HEK293 (cell line): ENCODE data around the gene UPK3A.

Experiments
- CTCF ChIA-PET: fragments of 350-600 bp; formaldehyde crosslinking; extraction: SDS; loops from one replicate; lab custom pipeline; 2021; ENCODE audit warnings: antibody characterized with exemption; lab: Yijun Ruan, JAX
- POLR2A ChIA-PET: fragments of 300-600 bp; formaldehyde crosslinking; extraction: SDS; loops from one replicate; lab custom pipeline; 2020; ENCODE audit warnings: antibody characterized with exemption, inconsistent platforms; lab: Yijun Ruan, JAX
- H3K27ac ChIP-seq: fragments of 200-500 bp; sonication (Bioruptor generic); 2 replicates; pipeline ENCODE4 v1.5.1; 2014; ENCODE audit warnings: low read depth, low read length, control low read depth, inconsistent platforms; ENCODE audit errors: extremely low read depth
- H3K36me3 ChIP-seq, 2 experiments: fragments of 200-500 bp in 1 of 2; sonication (Bioruptor generic) in 1 of 2; 1 replicate in 1 of 2; 2 replicates in 1 of 2; pipeline ENCODE4 v1.5.1; 2014 to 2017; ENCODE audit warnings: inconsistent platforms in 2 of 2, low read length in 2 of 2; ENCODE audit not compliant: control insufficient read depth in 2 of 2, insufficient read depth in 1 of 2
- H3K4me1 ChIP-seq: fragments of 200-500 bp; sonication (Bioruptor generic); 2 replicates; pipeline ENCODE4 v1.5.1; 2014; ENCODE audit warnings: mild to moderate bottlenecking, low read length, inconsistent platforms; ENCODE audit not compliant: control insufficient read depth, insufficient read depth
- H3K4me3 ChIP-seq: 2 replicates; pipeline ENCODE4 v1.5.1; 2011; ENCODE audit warnings: low read depth, mild to moderate bottlenecking, control low read depth, low read length, moderate library complexity
- H3K9me3 ChIP-seq: fragments of 200-500 bp; sonication (Bioruptor generic); 2 replicates; pipeline ENCODE4 v1.5.1; 2014; ENCODE audit warnings: low read depth, low read length, inconsistent platforms; ENCODE audit not compliant: control insufficient read depth, insufficient read depth
- KLF1 ChIP-seq: fragments of 450-650 bp; formaldehyde crosslinking; IDR thresholded peaks from 2 replicates; pipeline ENCODE4 v1.5.1; 2016; ENCODE audit warnings: missing biosample characterization, missing genetic modification characterization
- KLF8 ChIP-seq: fragments of 450-650 bp; formaldehyde crosslinking; IDR thresholded peaks from 2 replicates; pipeline ENCODE4 v1.5.1; 2016; ENCODE audit warnings: missing biosample characterization, missing genetic modification characterization
- MZF1 ChIP-seq: fragments of 450-650 bp; formaldehyde crosslinking; IDR thresholded peaks from 2 replicates; pipeline ENCODE4 v1.5.1; 2017; ENCODE audit warnings: missing biosample characterization, missing genetic modification characterization, borderline replicate concordance
- OSR2 ChIP-seq: fragments of 450-650 bp; formaldehyde crosslinking; IDR thresholded peaks from 2 replicates; pipeline ENCODE4 v1.5.1; 2016; ENCODE audit warnings: missing biosample characterization, missing genetic modification characterization
- PRDM4 ChIP-seq: fragments of 450-650 bp; formaldehyde crosslinking; IDR thresholded peaks from 2 replicates; pipeline ENCODE4 v1.5.1; 2017; ENCODE audit warnings: missing biosample characterization, missing genetic modification characterization
- SP2 ChIP-seq: fragments of 450-650 bp; formaldehyde crosslinking; IDR thresholded peaks from 2 replicates; pipeline ENCODE4 v1.5.1; 2016; ENCODE audit warnings: missing biosample characterization, missing genetic modification characterization
- YY1 ChIP-seq: fragments of 450-650 bp; formaldehyde crosslinking; IDR thresholded peaks from 2 replicates; pipeline ENCODE4 v1.5.1; 2018; ENCODE audit warnings: missing biosample characterization, missing genetic modification characterization
- ZBTB11 ChIP-seq: fragments of 450-650 bp; formaldehyde crosslinking; conservative IDR thresholded peaks from 2 replicates; pipeline ENCODE4 v1.5.1; 2016; ENCODE audit warnings: low read depth, missing biosample characterization, missing genetic modification characterization
- ZBTB20 ChIP-seq: fragments of 450-650 bp; formaldehyde crosslinking; IDR thresholded peaks from 2 replicates; pipeline ENCODE4 v1.5.1; 2016; ENCODE audit warnings: missing biosample characterization, missing genetic modification characterization
- ZBTB8A ChIP-seq: fragments of 450-650 bp; formaldehyde crosslinking; IDR thresholded peaks from 2 replicates; pipeline ENCODE4 v1.5.1; 2016; ENCODE audit warnings: missing biosample characterization, missing genetic modification characterization
- ZEB2 ChIP-seq: fragments of 450-650 bp; formaldehyde crosslinking; IDR thresholded peaks from 2 replicates; pipeline ENCODE4 v1.5.1; 2016; ENCODE audit warnings: missing biosample characterization, missing genetic modification characterization
- ZFHX2 ChIP-seq: fragments of 450-650 bp; formaldehyde crosslinking; conservative IDR thresholded peaks from 2 replicates; pipeline ENCODE4 v1.5.1; 2016; ENCODE audit warnings: missing biosample characterization, missing genetic modification characterization
- ZFP3 ChIP-seq: fragments of 450-650 bp; formaldehyde crosslinking; IDR thresholded peaks from 2 replicates; pipeline ENCODE4 v1.5.1; 2016; ENCODE audit warnings: low read depth, missing biosample characterization, missing genetic modification characterization
- ZNF146 ChIP-seq: fragments of 450-650 bp; formaldehyde crosslinking; IDR thresholded peaks from 2 replicates; pipeline ENCODE4 v1.5.1; 2016; ENCODE audit warnings: missing biosample characterization, missing genetic modification characterization
- ZNF335 ChIP-seq: fragments of 450-650 bp; formaldehyde crosslinking; conservative IDR thresholded peaks from 2 replicates; pipeline ENCODE4 v1.5.1; 2016; ENCODE audit warnings: missing biosample characterization, missing genetic modification characterization
- ZNF366 ChIP-seq: fragments of 450-650 bp; formaldehyde crosslinking; conservative IDR thresholded peaks from 2 replicates; pipeline ENCODE4 v1.5.1; 2016; ENCODE audit warnings: missing biosample characterization, missing genetic modification characterization
- ZNF398 ChIP-seq: fragments of 450-650 bp; formaldehyde crosslinking; IDR thresholded peaks from 2 replicates; pipeline ENCODE4 v1.5.1; 2017; ENCODE audit warnings: missing biosample characterization, missing genetic modification characterization
- ZNF426 ChIP-seq: fragments of 450-650 bp; formaldehyde crosslinking; IDR thresholded peaks from 2 replicates; pipeline ENCODE4 v1.5.1; 2017; ENCODE audit warnings: missing biosample characterization, missing genetic modification characterization, mild to moderate bottlenecking, inconsistent platforms, moderate library complexity
- ZNF544 ChIP-seq: fragments of 450-650 bp; formaldehyde crosslinking; IDR thresholded peaks from 2 replicates; pipeline ENCODE4 v1.5.0; 2017; ENCODE audit warnings: missing biosample characterization, missing genetic modification characterization
- ZNF600 ChIP-seq: fragments of 450-650 bp; formaldehyde crosslinking; IDR thresholded peaks from 2 replicates; pipeline ENCODE4 v1.5.1; 2016; ENCODE audit warnings: missing biosample characterization, missing genetic modification characterization
- ZNF624 ChIP-seq: fragments of 450-650 bp; formaldehyde crosslinking; IDR thresholded peaks from 2 replicates; pipeline ENCODE4 v1.5.1; 2017; ENCODE audit warnings: missing biosample characterization, missing genetic modification characterization
- TF ChIP-seq, protein P1 (sequence below): fragments of 450-650 bp; formaldehyde crosslinking; IDR thresholded peaks from 2 replicates; pipeline ENCODE4 v1.5.1; 2016; ENCODE audit warnings: missing biosample characterization, missing genetic modification characterization
- TF ChIP-seq, protein P2 (sequence below): fragments of 450-650 bp; formaldehyde crosslinking; IDR thresholded peaks from 2 replicates; pipeline ENCODE4 v1.5.1; 2016; ENCODE audit warnings: missing biosample characterization, missing genetic modification characterization

The UPK3A gene

GRCh38 chr22:45316796-45317526 is 32.2 kb downstream of the UPK3A start:
- Histone ChIP-seq H3K27ac (peak overlapping the region; percentile 60; the same call in 1 of the 2 replicates), H3K4me1 (peaks cover 27% of the 10 kb centered on the region), H3K36me3 (peaks cover 0 to 9% of the 10 kb centered on the region in 2 experiments; a peak in 2 of 3 replicates), H3K9me3 (no peaks in the 10 kb centered on the region), H3K4me3 (no peak overlapping the region)
- ChIA-PET CTCF (interaction anchor here (0.5 to 2.1 kb wide), 10 partner anchors 9 to 1339 kb away, joined by 3 to 7 read pairs (median 3); no protein-coding TSS in a partner anchor), POLR2A (interaction anchor here (1.4 kb wide), 2 partner anchors 153 to 157 kb away, joined by 3 read pairs; no protein-coding TSS in a partner anchor)
- TF ChIP-seq PRDM4 (tag by site-specific recombination), result peak; percentile 69
- TF ChIP-seq ZEB2, result peak; percentile 60; the same call in 1 of the 2 replicates
- no peak for TF ChIP-seq ZFP3 (tag by site-specific recombination)
- TF ChIP-seq ZNF146, result no peak
- peak; percentile 60; the same call in 1 of the 2 replicates for TF ChIP-seq ZBTB20
- no peak for TF ChIP-seq ZNF366
- TF ChIP-seq ZNF398 (tag by site-specific recombination), result no peak
- no peak for TF ChIP-seq MZF1 (tag by site-specific recombination)
- peak; percentile 10; the same call in 1 of the 2 replicates for TF ChIP-seq OSR2 (tag by site-specific recombination)

GRCh38 chr22:45317551-45318167 is 32.9 kb downstream of the UPK3A start:
- ChIA-PET CTCF (interaction anchor here (0.6 to 2.1 kb wide), 12 partner anchors 10 to 973 kb away, joined by 3 to 7 read pairs (median 3); no protein-coding TSS in a partner anchor), POLR2A (no interaction called here)
- no peaks in the 10 kb centered on the region for H3K9me3 ChIP-seq
- H3K4me1 ChIP-seq, result peaks cover 27% of the 10 kb centered on the region
- H3K27ac ChIP-seq, result peak overlapping the region; percentile 60
- H3K4me3 ChIP-seq, result no peak overlapping the region
- peaks cover 3 to 10% of the 10 kb centered on the region in 2 experiments; a peak in 2 of 3 replicates for H3K36me3 ChIP-seq
- TF ChIP-seq ZBTB8A (tag by site-specific recombination), result peak; percentile 37; the same call in 1 of the 2 replicates
- peak; percentile 15; the same call in 1 of the 2 replicates for TF ChIP-seq OSR2 (tag by site-specific recombination)
- TF ChIP-seq, protein P1, sequence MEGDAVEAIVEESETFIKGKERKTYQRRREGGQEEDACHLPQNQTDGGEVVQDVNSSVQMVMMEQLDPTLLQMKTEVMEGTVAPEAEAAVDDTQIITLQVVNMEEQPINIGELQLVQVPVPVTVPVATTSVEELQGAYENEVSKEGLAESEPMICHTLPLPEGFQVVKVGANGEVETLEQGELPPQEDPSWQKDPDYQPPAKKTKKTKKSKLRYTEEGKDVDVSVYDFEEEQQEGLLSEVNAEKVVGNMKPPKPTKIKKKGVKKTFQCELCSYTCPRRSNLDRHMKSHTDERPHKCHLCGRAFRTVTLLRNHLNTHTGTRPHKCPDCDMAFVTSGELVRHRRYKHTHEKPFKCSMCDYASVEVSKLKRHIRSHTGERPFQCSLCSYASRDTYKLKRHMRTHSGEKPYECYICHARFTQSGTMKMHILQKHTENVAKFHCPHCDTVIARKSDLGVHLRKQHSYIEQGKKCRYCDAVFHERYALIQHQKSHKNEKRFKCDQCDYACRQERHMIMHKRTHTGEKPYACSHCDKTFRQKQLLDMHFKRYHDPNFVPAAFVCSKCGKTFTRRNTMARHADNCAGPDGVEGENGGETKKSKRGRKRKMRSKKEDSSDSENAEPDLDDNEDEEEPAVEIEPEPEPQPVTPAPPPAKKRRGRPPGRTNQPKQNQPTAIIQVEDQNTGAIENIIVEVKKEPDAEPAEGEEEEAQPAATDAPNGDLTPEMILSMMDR (tag by site-specific recombination), result peak; percentile 76
- TF ChIP-seq KLF8 (tag by site-specific recombination), result 0 out of 2 replicates have a peak, but pooled peaks have one; percentile 20
- TF ChIP-seq, protein P2, sequence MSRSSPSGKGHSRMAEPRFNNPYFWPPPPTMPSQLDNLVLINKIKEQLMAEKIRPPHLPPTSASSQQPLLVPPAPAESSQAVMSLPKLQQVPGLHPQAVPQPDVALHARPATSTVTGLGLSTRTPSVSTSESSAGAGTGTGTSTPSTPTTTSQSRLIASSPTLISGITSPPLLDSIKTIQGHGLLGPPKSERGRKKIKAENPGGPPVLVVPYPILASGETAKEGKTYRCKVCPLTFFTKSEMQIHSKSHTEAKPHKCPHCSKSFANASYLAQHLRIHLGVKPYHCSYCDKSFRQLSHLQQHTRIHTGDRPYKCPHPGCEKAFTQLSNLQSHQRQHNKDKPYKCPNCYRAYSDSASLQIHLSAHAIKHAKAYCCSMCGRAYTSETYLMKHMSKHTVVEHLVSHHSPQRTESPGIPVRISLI (tag by site-specific recombination), result no peak
- peak; percentile 35 for TF ChIP-seq SP2 (tag by site-specific recombination)
- no peak for TF ChIP-seq ZNF544 (tag by site-specific recombination)
- TF ChIP-seq YY1 (tag by site-specific recombination), result no peak
- TF ChIP-seq ZNF624 (tag by site-specific recombination), result no peak
- TF ChIP-seq ZNF600 (tag by site-specific recombination), result peak; percentile 98
- TF ChIP-seq ZNF335 (tag by site-specific recombination), result no peak; the same call in 1 of the 2 replicates
- TF ChIP-seq KLF1 (tag by site-specific recombination), result peak; percentile 82
- no peak for TF ChIP-seq ZBTB11 (tag by site-specific recombination)
- TF ChIP-seq ZFHX2 (tag by site-specific recombination), result peak; percentile 58
- TF ChIP-seq ZNF426 (tag by site-specific recombination), result no peak
